HepG2 (cell line): ENCODE measurements around the gene MTM1. TPM values are rescaled to one million over a fixed set of nuclear protein-coding genes. Genes with fewer than 3 reads are reported as not detected.

Experiments
- ATAC-seq: fragments of 200-7000 bp; cut with Tn5 transposase; 3 replicates; pipeline ENCODE4 v1.9.1; 2020; ENCODE audit warnings: mild to moderate bottlenecking, moderate library complexity
- BruUV-seq: library from RNA; stranded (reverse); fragments of 400-500 nt; replicated peaks from 2 replicates; lab custom pipeline; 2021; lab: Mats Ljungman, UMichigan
- CTCF ChIA-PET: fragments of 300-600 bp; formaldehyde crosslinking; extraction: SDS; loops from one replicate; lab custom pipeline; 2021; ENCODE audit warnings: low total read pairs, inconsistent platforms, low intra/inter-chr PET ratio; lab: Yijun Ruan, JAX
- POLR2A ChIA-PET: fragments of 350-600 bp; sonication (Branson Sonifier 250); formaldehyde crosslinking; loops from one replicate; lab custom pipeline; 2020; ENCODE audit warnings: antibody characterized with exemption, inconsistent platforms; lab: Yijun Ruan, JAX
- DNase-seq: peaks from one replicate; pipeline ENCODE4 v3.0.0-alpha.2; 2015; ENCODE audit warnings: low spot score
- FAIRE-seq: peaks from 3 replicates; lab custom pipeline; 2011; peaks lifted over from hg19 to GRCh38; lab: Jason Lieb, UNC
- H2AFZ ChIP-seq: one replicate; pipeline ENCODE4 v1.6.1; 2011; ENCODE audit warnings: low read length, inconsistent platforms
- H3K27ac ChIP-seq: fragments of 300-600 bp; 3 replicates; pipeline ENCODE4 v1.8.0; 2011; ENCODE audit warnings: mixed run types, mild to moderate bottlenecking, mixed read lengths, low read length, inconsistent platforms; ENCODE audit not compliant: insufficient read depth; ENCODE audit errors: extremely low read length
- H3K27me3 ChIP-seq, 2 experiments: fragments of 200-600 bp in 1 of 2; 2 replicates in 1 of 2; 3 replicates in 1 of 2; pipeline versions ENCODE4 v1.6.0 to v1.8.0; 2011; ENCODE audit warnings: low read length in 2 of 2, mild to moderate bottlenecking in 2 of 2, moderate library complexity in 2 of 2, inconsistent platforms in 1 of 2; ENCODE audit not compliant: insufficient read depth in 2 of 2, control insufficient read depth in 1 of 2
- H3K36me3 ChIP-seq, 2 experiments: fragments of 200-600 bp in 1 of 2; replicated peaks in 1 of 2; 2 replicates in 1 of 2; 3 replicates in 1 of 2; pipeline versions ENCODE4 v1.5.1 to v1.8.0; 2011; ENCODE audit warnings: low read length in 2 of 2, inconsistent platforms in 1 of 2; ENCODE audit not compliant: insufficient read depth in 2 of 2, control insufficient read depth in 1 of 2
- H3K4me1 ChIP-seq: 2 replicates; pipeline ENCODE4 v1.5.1; 2012; ENCODE audit warnings: low read length, inconsistent platforms; ENCODE audit not compliant: insufficient read depth
- H3K4me2 ChIP-seq: 2 replicates; pipeline ENCODE4 v1.6.0; 2011; ENCODE audit warnings: low read depth, low read length, inconsistent platforms
- H3K4me3 ChIP-seq, 3 experiments: fragments of 200-600 bp in 1 of 3; sonication (generic), shearing (Covaris generic) in 1 of 3; replicated peaks in 1 of 3; 2 replicates each; pipeline ENCODE4 v1.5.1; 2011 to 2016; ENCODE audit warnings: low read length in 3 of 3, inconsistent platforms in 2 of 3, low read depth in 2 of 3, mild to moderate bottlenecking in 2 of 3, control low read depth in 1 of 3, mixed read lengths in 1 of 3; ENCODE audit not compliant: insufficient read depth in 1 of 3
- H3K79me2 ChIP-seq: one replicate; pipeline ENCODE4 v1.6.1; 2011; ENCODE audit warnings: low read length, inconsistent platforms; ENCODE audit not compliant: insufficient read depth
- H3K9ac ChIP-seq: 2 replicates; pipeline ENCODE4 v1.6.0; 2011; ENCODE audit warnings: mild to moderate bottlenecking, low read depth, low read length, inconsistent platforms; ENCODE audit not compliant: insufficient read depth
- H3K9me3 ChIP-seq: 2 replicates; pipeline ENCODE4 v1.5.1; 2012; ENCODE audit warnings: mild to moderate bottlenecking, low read length
- H4K20me1 ChIP-seq: 2 replicates; pipeline ENCODE4 v1.6.0; 2011; ENCODE audit warnings: inconsistent platforms, mild to moderate bottlenecking, low read length, moderate library complexity; ENCODE audit not compliant: insufficient read depth
- MED8 ChIP-seq: sonication (generic); formaldehyde crosslinking; IDR thresholded peaks from 2 replicates; pipeline ENCODE4 v1.8.1; 2023; ENCODE audit warnings: mild to moderate bottlenecking, missing genetic modification reagents; ENCODE audit not compliant: insufficient replicate concordance
- NR2F1 ChIP-seq, 2 experiments: fragments of 450-650 bp in 1 of 2; formaldehyde crosslinking in 1 of 2; IDR thresholded peaks; 2 replicates each; pipeline versions ENCODE4 v1.5.0 to v1.6.1; 2016 to 2020; ENCODE audit warnings: mild to moderate bottlenecking in 1 of 2, missing compliant biosample characterization in 1 of 2, missing genetic modification reagents in 1 of 2, moderate library complexity in 1 of 2
- SMC3 ChIP-seq: IDR thresholded peaks from 2 replicates; pipeline ENCODE4 v1.6.1; 2011; ENCODE audit warnings: low read length, improper control_type of control experiment
- SNAI1 ChIP-seq: sonication (generic); formaldehyde crosslinking; IDR thresholded peaks from 2 replicates; pipeline ENCODE4 v1.5.0; 2020; ENCODE audit warnings: mild to moderate bottlenecking, missing genetic modification reagents, borderline replicate concordance
- SPEN ChIP-seq: sonication (generic); formaldehyde crosslinking; IDR thresholded peaks from 2 replicates; pipeline ENCODE4 v1.5.1; 2020; ENCODE audit warnings: low read depth, mild to moderate bottlenecking, missing genetic modification reagents
- STAG1 ChIP-seq: sonication (generic); formaldehyde crosslinking; IDR thresholded peaks from 2 replicates; pipeline ENCODE4 v1.4.0; 2020; ENCODE audit warnings: missing genetic modification reagents
- TBX3 ChIP-seq: fragments of 450-650 bp; IDR thresholded peaks from 2 replicates; pipeline ENCODE4 v1.6.1; 2017; ENCODE audit warnings: antibody characterized with exemption, mild to moderate bottlenecking, inconsistent platforms, borderline replicate concordance
- TCF7 ChIP-seq: sonication (generic); IDR thresholded peaks from 2 replicates; pipeline ENCODE4 v1.6.1; 2016; ENCODE audit warnings: antibody characterized with exemption, low read depth
- ZNF724P ChIP-seq: sonication (generic); formaldehyde crosslinking; IDR thresholded peaks from 2 replicates; pipeline ENCODE4 v1.8.0; 2022; ENCODE audit warnings: missing genetic modification reagents, borderline replicate concordance
- WGBS: methylation state at CpG from one replicate; pipeline ENCODE4 v1.1.6; 2017; ENCODE audit warnings: low lambda C conversion rate; 5-methylcytosine and 5-hydroxymethylcytosine counted together
- in situ Hi-C: cut with HindIII; loops from 2 replicates; pipeline ENCODE4 v1.10.0; 2017; ENCODE audit warnings: low pct_unique_long_range_greater_than_20kb; ENCODE audit not compliant: extremely low pct_ligation_motif_present
- intact Hi-C: fragments of 100-400 bp; cut with micrococcal nuclease; formaldehyde crosslinking; loops from one replicate; pipeline ENCODE4 v1.10.0; 2022; ENCODE audit not compliant: unreplicated experiment
- polyA plus RNA-seq, 8 experiments: library from polyadenylated mRNA; depleted of rRNA in 3 of 8; stranded (reverse) in 7 of 8; unstranded in 1 of 8; fragments of >200 nt; fragmentation: Illumina TruSeq in 4 of 8; extraction: Trizol in 4 of 8; gene quantifications; 2 replicates each; pipeline versions ENCODE4 v1.2.1 to v1.2.3, GENCODE V29; 2011 to 2016; ENCODE audit warnings: low read depth in 4 of 8, missing spikeins in 1 of 8, mixed read lengths in 1 of 8; ENCODE audit not compliant: insufficient read depth in 1 of 8
- total RNA-seq, 5 experiments: library from RNA; depleted of rRNA; stranded (reverse); fragments of >200 nt; fragmentation: Illumina TruSeq; extraction: Trizol; gene quantifications; 2 replicates each; pipeline ENCODE4 v1.2.3, GENCODE V29; 2016; ENCODE audit warnings: low read depth in 1 of 5
- TF ChIP-seq, protein P1 (sequence below): IDR thresholded peaks from 2 replicates; pipeline ENCODE4 v1.6.1; 2016; ENCODE audit warnings: missing genetic modification reagents, missing compliant biosample characterization
- TF ChIP-seq, protein P2 (sequence below): sonication (generic); formaldehyde crosslinking; IDR thresholded peaks from 2 replicates; pipeline ENCODE4 v1.5.1; 2020; ENCODE audit warnings: mild to moderate bottlenecking, missing genetic modification reagents, moderate library complexity
- TF ChIP-seq, protein P3 (sequence below): sonication (generic); formaldehyde crosslinking; IDR thresholded peaks from 2 replicates; pipeline ENCODE4 v1.5.0; 2020; ENCODE audit warnings: mild to moderate bottlenecking, missing genetic modification reagents, moderate library complexity

Gene MTM1
- total and polyA plus RNA-seq, 2 of the 13 experiments (the other 11 are each of a cell fraction or from before 2014, with no cell fraction given), result 12.0 to 15.2 TPM

DNA sequence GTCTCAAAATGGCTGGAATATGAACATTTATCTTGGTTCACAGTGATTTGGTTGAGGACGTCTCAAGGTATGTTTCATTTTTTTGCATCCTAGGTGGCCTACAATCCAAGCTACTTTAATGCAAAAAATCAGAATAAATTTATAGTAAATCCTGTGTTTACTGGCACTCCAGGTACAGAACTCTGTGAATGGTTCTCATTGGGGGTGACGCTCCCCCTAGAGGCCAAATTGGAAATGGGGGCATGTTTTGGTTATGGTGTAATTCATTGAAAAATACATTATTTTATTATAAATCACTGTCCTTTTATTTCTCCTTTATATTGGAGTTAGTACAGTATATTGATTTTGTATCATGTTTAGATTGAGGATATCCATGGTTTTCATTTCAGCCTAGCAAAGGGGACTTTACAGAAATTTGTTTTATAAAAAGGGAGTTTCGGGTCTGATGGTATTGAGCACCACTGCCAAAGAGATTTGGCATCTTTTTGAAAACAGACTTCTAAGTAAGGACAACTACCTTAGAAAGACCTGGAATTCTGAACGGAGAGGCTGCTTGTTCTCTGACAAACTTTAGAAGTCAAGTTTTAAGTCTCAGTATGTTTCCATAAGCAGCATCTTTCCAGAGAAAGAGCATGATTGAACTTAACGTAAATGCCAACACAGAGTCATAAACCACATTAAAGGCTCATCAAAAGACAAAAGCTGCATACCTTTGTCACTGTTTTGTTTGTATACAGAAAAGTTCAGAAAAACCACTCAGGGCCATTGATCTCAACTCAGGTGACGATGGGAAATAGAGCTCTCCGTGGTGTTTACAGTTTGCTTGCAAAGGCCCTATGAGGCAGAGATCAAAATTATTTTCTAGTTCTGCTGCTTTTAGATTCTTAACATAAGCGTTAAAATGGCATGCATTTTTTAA lies 19.4 kb downstream of the MTM1 start:
- Histone ChIP-seq H3K9me3 (no peaks in the 10 kb centered on the region), H3K79me2 (peaks cover 49% of the 10 kb centered on the region), H4K20me1 (peaks cover 6% of the 10 kb centered on the region; the same call in 1 of the 2 replicates), H3K27me3 (no peaks in the 10 kb centered on the region), H3K4me2 (no peak overlapping the region), H3K4me1 (peaks cover 26% of the 10 kb centered on the region), H3K4me3 (no peak overlapping the region), H3K27ac (no peak overlapping the region), H3K9ac (no peak overlapping the region)
- FAIRE-seq, result no peak
- DNase-seq, result no peak
- WGBS, result 77% methylated on average over 7 of the region's 8 CpGs
- in situ Hi-C loops, result no loop called here
- TF ChIP-seq MED8 (CRISPR knock-in tag), result no peak
- TF ChIP-seq NR2F1 (CRISPR knock-in tag; IDR thresholded peaks at IDR 0.05), result no peak
- TF ChIP-seq TBX3, result peak; percentile 53; the same call in 1 of the 2 replicates
- TF ChIP-seq SPEN (CRISPR knock-in tag), result no peak
- peak; percentile 40 for TF ChIP-seq STAG1 (CRISPR knock-in tag)
- TF ChIP-seq, protein P1, sequence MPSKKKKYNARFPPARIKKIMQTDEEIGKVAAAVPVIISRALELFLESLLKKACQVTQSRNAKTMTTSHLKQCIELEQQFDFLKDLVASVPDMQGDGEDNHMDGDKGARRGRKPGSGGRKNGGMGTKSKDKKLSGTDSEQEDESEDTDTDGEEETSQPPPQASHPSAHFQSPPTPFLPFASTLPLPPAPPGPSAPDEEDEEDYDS, result no peak
- peak; percentile 15; the same call in 1 of the 2 replicates for TF ChIP-seq SMC3
- TF ChIP-seq SNAI1 (CRISPR knock-in tag), result no peak
- TF ChIP-seq, protein P2, sequence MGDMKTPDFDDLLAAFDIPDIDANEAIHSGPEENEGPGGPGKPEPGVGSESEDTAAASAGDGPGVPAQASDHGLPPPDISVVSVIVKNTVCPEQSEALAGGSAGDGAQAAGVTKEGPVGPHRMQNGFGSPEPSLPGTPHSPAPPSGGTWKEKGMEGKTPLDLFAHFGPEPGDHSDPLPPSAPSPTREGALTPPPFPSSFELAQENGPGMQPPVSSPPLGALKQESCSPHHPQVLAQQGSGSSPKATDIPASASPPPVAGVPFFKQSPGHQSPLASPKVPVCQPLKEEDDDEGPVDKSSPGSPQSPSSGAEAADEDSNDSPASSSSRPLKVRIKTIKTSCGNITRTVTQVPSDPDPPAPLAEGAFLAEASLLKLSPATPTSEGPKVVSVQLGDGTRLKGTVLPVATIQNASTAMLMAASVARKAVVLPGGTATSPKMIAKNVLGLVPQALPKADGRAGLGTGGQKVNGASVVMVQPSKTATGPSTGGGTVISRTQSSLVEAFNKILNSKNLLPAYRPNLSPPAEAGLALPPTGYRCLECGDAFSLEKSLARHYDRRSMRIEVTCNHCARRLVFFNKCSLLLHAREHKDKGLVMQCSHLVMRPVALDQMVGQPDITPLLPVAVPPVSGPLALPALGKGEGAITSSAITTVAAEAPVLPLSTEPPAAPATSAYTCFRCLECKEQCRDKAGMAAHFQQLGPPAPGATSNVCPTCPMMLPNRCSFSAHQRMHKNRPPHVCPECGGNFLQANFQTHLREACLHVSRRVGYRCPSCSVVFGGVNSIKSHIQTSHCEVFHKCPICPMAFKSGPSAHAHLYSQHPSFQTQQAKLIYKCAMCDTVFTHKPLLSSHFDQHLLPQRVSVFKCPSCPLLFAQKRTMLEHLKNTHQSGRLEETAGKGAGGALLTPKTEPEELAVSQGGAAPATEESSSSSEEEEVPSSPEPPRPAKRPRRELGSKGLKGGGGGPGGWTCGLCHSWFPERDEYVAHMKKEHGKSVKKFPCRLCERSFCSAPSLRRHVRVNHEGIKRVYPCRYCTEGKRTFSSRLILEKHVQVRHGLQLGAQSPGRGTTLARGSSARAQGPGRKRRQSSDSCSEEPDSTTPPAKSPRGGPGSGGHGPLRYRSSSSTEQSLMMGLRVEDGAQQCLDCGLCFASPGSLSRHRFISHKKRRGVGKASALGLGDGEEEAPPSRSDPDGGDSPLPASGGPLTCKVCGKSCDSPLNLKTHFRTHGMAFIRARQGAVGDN (CRISPR knock-in tag), result no peak
- TF ChIP-seq, protein P3, sequence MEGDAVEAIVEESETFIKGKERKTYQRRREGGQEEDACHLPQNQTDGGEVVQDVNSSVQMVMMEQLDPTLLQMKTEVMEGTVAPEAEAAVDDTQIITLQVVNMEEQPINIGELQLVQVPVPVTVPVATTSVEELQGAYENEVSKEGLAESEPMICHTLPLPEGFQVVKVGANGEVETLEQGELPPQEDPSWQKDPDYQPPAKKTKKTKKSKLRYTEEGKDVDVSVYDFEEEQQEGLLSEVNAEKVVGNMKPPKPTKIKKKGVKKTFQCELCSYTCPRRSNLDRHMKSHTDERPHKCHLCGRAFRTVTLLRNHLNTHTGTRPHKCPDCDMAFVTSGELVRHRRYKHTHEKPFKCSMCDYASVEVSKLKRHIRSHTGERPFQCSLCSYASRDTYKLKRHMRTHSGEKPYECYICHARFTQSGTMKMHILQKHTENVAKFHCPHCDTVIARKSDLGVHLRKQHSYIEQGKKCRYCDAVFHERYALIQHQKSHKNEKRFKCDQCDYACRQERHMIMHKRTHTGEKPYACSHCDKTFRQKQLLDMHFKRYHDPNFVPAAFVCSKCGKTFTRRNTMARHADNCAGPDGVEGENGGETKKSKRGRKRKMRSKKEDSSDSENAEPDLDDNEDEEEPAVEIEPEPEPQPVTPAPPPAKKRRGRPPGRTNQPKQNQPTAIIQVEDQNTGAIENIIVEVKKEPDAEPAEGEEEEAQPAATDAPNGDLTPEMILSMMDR (CRISPR knock-in tag), result peak; percentile 38
- no peak for TF ChIP-seq ZNF724P (CRISPR knock-in tag)
- peak; percentile 38 for TF ChIP-seq TCF7
- TF ChIP-seq, all 625 proteins: peak for 5
- Histone ChIP-seq H3K36me3 (no peaks in the 10 kb centered on the region), H2AFZ (no peak overlapping the region)
- intact Hi-C loops, result loop anchor here (1.0 kb wide), 1 partner anchor 43 kb away; no protein-coding TSS in a partner anchor
- CTCF ChIA-PET, result interaction anchor here (1.4 to 1.6 kb wide), 2 partner anchors 42 to 44 kb away, joined by 4 to 5 read pairs; no protein-coding TSS in a partner anchor
- POLR2A ChIA-PET, result no interaction called here
- ATAC-seq, result no peak
- no TSS peak for BruUV-seq
